ENCODE measurements around the gene MAGEB17. TPM values are rescaled to one million over a fixed set of nuclear protein-coding genes. Genes with fewer than 3 reads are reported as not detected.
A peak's percentile ranks its signal among the peaks of the same experiment; 100 is the strongest.

Gene MAGEB17
- total RNA-seq, 1 donor from 2014 or later = not detected

GRCh38 chrX:16138108-16138427 is 29.2 kb upstream of the MAGEB17 start:
- no peak overlapping the region for H3K27ac Mint-ChIP-seq (ENCODE audit: unreplicated experiment)
- no peak for DNase-seq (ENCODE audit: extremely low spot score, unreplicated experiment)
- no peaks in the 10 kb centered on the region for H3K9me3 Mint-ChIP-seq (ENCODE audit: unreplicated experiment)
- no peaks in the 10 kb centered on the region for H3K36me3 Mint-ChIP-seq (ENCODE audit: unreplicated experiment)
- peaks cover 3% of the 10 kb centered on the region for H3K4me1 Mint-ChIP-seq (ENCODE audit: unreplicated experiment)
- peaks cover 2% of the 10 kb centered on the region for H3K27me3 Mint-ChIP-seq (ENCODE audit: unreplicated experiment)
- H3K4me3 Mint-ChIP-seq (ENCODE audit: unreplicated experiment) = no peak overlapping the region
- peak; percentile 18 for TF ChIP-seq CTCF (IDR thresholded peaks at IDR 0.05)

- Mint-ChIP-seq H3K4me3 (ENCODE audit: unreplicated experiment) (no peak overlapping the region), H3K9me3 (ENCODE audit: unreplicated experiment) (no peaks in the 10 kb centered on the region), H3K4me1 (ENCODE audit: unreplicated experiment) (peaks cover 9% of the 10 kb centered on the region), H3K36me3 (ENCODE audit: unreplicated experiment) (no peaks in the 10 kb centered on the region), H3K27ac (ENCODE audit: unreplicated experiment) (no peak overlapping the region), H3K27me3 (ENCODE audit: unreplicated experiment) (peaks cover 2% of the 10 kb centered on the region)
- no peak for DNase-seq (ENCODE audit: extremely low spot score, unreplicated experiment)
- no peak for TF ChIP-seq CTCF (IDR thresholded peaks at IDR 0.05)
Measured at GRCh38 chrX:16140448-16140847, 26.8 kb upstream of the MAGEB17 start.

GRCh38 chrX:16140983-16141382 is 26.3 kb upstream of the MAGEB17 start:
- H3K4me1 Mint-ChIP-seq (ENCODE audit: unreplicated experiment) = peaks cover 8% of the 10 kb centered on the region
- H3K4me3 Mint-ChIP-seq (ENCODE audit: unreplicated experiment) = no peak overlapping the region
- TF ChIP-seq CTCF (IDR thresholded peaks at IDR 0.05) = no peak
- no peak for DNase-seq (ENCODE audit: extremely low spot score, unreplicated experiment)
- no peaks in the 10 kb centered on the region for H3K36me3 Mint-ChIP-seq (ENCODE audit: unreplicated experiment)
- H3K27me3 Mint-ChIP-seq (ENCODE audit: unreplicated experiment) = peaks cover 2% of the 10 kb centered on the region
- no peaks in the 10 kb centered on the region for H3K9me3 Mint-ChIP-seq (ENCODE audit: unreplicated experiment)
- H3K27ac Mint-ChIP-seq (ENCODE audit: unreplicated experiment) = no peak overlapping the region

GRCh38 chrX:16141422-16142245 is 25.6 kb upstream of the MAGEB17 start:
- no peak overlapping the region for H3K4me3 Mint-ChIP-seq (ENCODE audit: unreplicated experiment)
- no peak for DNase-seq (ENCODE audit: extremely low spot score, unreplicated experiment)
- no peaks in the 10 kb centered on the region for H3K36me3 Mint-ChIP-seq (ENCODE audit: unreplicated experiment)
- H3K9me3 Mint-ChIP-seq (ENCODE audit: unreplicated experiment) = no peaks in the 10 kb centered on the region
- no peak for TF ChIP-seq CTCF (IDR thresholded peaks at IDR 0.05)
- H3K27me3 Mint-ChIP-seq (ENCODE audit: unreplicated experiment) = peaks cover 2% of the 10 kb centered on the region
- no peak overlapping the region for H3K27ac Mint-ChIP-seq (ENCODE audit: unreplicated experiment)
- H3K4me1 Mint-ChIP-seq (ENCODE audit: unreplicated experiment) = peaks cover 7% of the 10 kb centered on the region

- Mint-ChIP-seq H3K4me1 (ENCODE audit: unreplicated experiment) (peaks cover 7% of the 10 kb centered on the region), H3K27ac (ENCODE audit: unreplicated experiment) (no peak overlapping the region), H3K9me3 (ENCODE audit: unreplicated experiment) (no peaks in the 10 kb centered on the region), H3K4me3 (ENCODE audit: unreplicated experiment) (no peak overlapping the region), H3K36me3 (ENCODE audit: unreplicated experiment) (no peaks in the 10 kb centered on the region), H3K27me3 (ENCODE audit: unreplicated experiment) (peaks cover 2% of the 10 kb centered on the region)
- DNase-seq (ENCODE audit: extremely low spot score, unreplicated experiment) = no peak
- no peak for TF ChIP-seq CTCF (IDR thresholded peaks at IDR 0.05)
Measured at GRCh38 chrX:16142246-16142558, 25.1 kb upstream of the MAGEB17 start.
